Activated CD8-positive, alpha-beta T cell treated with anti-CD3 and anti-CD28 coated beads, Interleukin-2, amount 10 ng/mL, durations not matched to agents 7 days and 5 days (primary cell): Measurements from ENCODE around the gene HHIP. TPM values are rescaled to one million over a fixed set of nuclear protein-coding genes. Genes with fewer than 3 reads are reported as not detected.

Experiments used
- ATAC-seq: fragments of 150-1000 bp; cut with Tn5 transposase; one replicate; pipeline ENCODE4 v1.10.0; 2021; ENCODE audit warnings: moderate library complexity
- CTCF ChIA-PET: fragments of 350-600 bp; sonication (Branson Sonifier 250); formaldehyde crosslinking; loops from one replicate; lab custom pipeline; 2021; ENCODE audit warnings: antibody characterized with exemption; lab: Charles Lee
- POLR2A ChIA-PET: fragments of 350-600 bp; sonication (Branson Sonifier 250); formaldehyde crosslinking; loops from one replicate; lab custom pipeline; 2021; ENCODE audit warnings: antibody characterized with exemption; lab: Charles Lee
- DNase-seq: peaks from one replicate; pipeline ENCODE4 v3.0.0-alpha.2; 2020
- H3K27ac Mint-ChIP-seq: one replicate; pipeline ENCODE4 v1.8.0; 2021; ENCODE audit warnings: mild to moderate bottlenecking, mixed read lengths
- H3K27me3 Mint-ChIP-seq: one replicate; pipeline ENCODE4 v1.8.0; 2021; ENCODE audit warnings: low read depth, mixed read lengths
- H3K36me3 Mint-ChIP-seq: one replicate; pipeline ENCODE4 v1.8.0; 2021; ENCODE audit warnings: low read depth, mixed read lengths
- H3K4me1 Mint-ChIP-seq: one replicate; pipeline ENCODE4 v1.8.0; 2021; ENCODE audit warnings: low read depth, mixed read lengths
- H3K4me3 Mint-ChIP-seq: one replicate; pipeline ENCODE4 v1.8.0; 2021; ENCODE audit warnings: mild to moderate bottlenecking, mixed read lengths
- H3K9me3 Mint-ChIP-seq: one replicate; pipeline ENCODE4 v1.8.0; 2022; ENCODE audit warnings: mixed read lengths; ENCODE audit not compliant: insufficient read depth
- total RNA-seq, 2 experiments: library from RNA; stranded (reverse); gene quantifications; one replicate each; pipeline ENCODE4 v1.2.3, GENCODE V29; 2021

Gene HHIP
- total RNA-seq, 2 experiments from 2014 or later, result not detected

DNA sequence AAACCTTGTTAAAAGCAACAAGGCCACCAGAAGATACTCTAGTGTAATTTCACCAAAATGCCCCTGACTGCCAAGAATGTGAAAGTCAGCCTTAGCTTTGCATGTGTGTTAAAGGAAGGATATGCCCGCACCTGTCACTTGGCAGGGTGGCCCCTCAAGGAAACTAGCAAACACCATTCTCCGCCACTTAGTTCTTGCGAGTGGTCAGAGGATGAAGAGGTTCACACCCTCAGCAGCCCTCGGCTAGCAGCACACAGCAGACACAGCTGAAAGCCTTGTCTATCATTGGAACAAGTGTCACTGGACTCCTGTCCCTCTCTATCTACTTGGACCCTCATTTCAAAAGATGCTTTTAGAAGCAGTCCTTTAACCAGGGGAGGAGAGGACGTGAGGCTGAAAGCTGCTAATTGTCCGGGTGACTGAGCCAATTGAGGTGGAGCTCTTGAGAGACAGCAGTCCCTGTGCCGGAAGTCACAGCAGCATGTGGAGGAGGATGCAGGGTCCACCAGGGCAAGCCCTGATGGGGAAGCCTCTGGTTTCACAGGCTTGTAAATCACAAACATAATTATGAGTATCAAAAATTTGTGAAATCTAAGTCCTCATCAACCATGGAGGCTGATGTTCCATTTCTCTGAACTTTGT, 18.0 kb downstream of the HHIP start:
- Mint-ChIP-seq H3K9me3 (no peaks in the 10 kb centered on the region), H3K36me3 (no peaks in the 10 kb centered on the region), H3K27me3 (peaks cover 4% of the 10 kb centered on the region), H3K4me3 (no peak overlapping the region), H3K27ac (no peak overlapping the region), H3K4me1 (no peaks in the 10 kb centered on the region)
- CTCF ChIA-PET, result no interaction called here
- DNase-seq (no peak), ATAC-seq (no peak)
- POLR2A ChIA-PET, result no interaction called here

- Mint-ChIP-seq H3K9me3 (no peaks in the 10 kb centered on the region), H3K4me3 (no peak overlapping the region), H3K27ac (no peak overlapping the region), H3K4me1 (no peaks in the 10 kb centered on the region), H3K36me3 (no peaks in the 10 kb centered on the region), H3K27me3 (peaks cover 4% of the 10 kb centered on the region)
- DNase-seq (no peak), ATAC-seq (no peak)
- CTCF ChIA-PET, result no interaction called here
- POLR2A ChIA-PET, result no interaction called here
These were observed 20.7 kb downstream of the HHIP start for GRCh38 chr4:144666539-144667175.

- Mint-ChIP-seq H3K36me3 (no peaks in the 10 kb centered on the region), H3K27ac (no peak overlapping the region), H3K4me3 (no peak overlapping the region), H3K27me3 (peaks cover 3% of the 10 kb centered on the region), H3K9me3 (no peaks in the 10 kb centered on the region), H3K4me1 (no peaks in the 10 kb centered on the region)
- ChIA-PET CTCF (no interaction called here), POLR2A (no interaction called here)
- DNase-seq, result no peak
- no peak for ATAC-seq
These were observed 21.5 kb downstream of the HHIP start for GRCh38 chr4:144667500-144667899.

DNA sequence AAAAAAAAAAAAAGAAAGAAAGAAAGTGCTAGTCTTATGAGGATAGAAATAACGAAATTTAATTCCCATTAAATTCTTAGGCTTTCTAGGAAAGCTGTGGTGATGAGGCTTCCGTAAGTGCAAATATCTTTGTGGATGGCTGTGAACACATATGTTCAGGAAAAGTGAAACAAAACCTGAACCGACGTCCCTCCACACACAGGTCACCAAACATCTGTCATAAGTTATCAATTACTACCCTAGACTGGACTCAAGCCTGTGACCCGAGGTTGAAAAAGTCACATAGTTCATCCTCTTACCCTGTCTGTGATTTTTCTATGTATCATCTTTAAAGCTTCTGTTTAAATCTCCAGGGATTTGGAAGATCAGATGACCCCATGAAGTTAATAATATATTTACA, 24.8 kb downstream of the HHIP start:
- DNase-seq, result no peak
- H3K4me1 Mint-ChIP-seq, result no peaks in the 10 kb centered on the region
- no peaks in the 10 kb centered on the region for H3K9me3 Mint-ChIP-seq
- no peak overlapping the region for H3K27ac Mint-ChIP-seq
- ATAC-seq, result no peak
- H3K4me3 Mint-ChIP-seq, result no peak overlapping the region
- CTCF ChIA-PET, result interaction anchor here (0.6 kb wide), 1 partner anchor 24 kb away, joined by 3 read pairs; no protein-coding TSS in a partner anchor
- peaks cover 2% of the 10 kb centered on the region for H3K27me3 Mint-ChIP-seq
- POLR2A ChIA-PET, result no interaction called here
- no peaks in the 10 kb centered on the region for H3K36me3 Mint-ChIP-seq

- DNase-seq (no peak), ATAC-seq (no peak)
- Mint-ChIP-seq H3K27me3 (no peaks in the 10 kb centered on the region), H3K9me3 (no peaks in the 10 kb centered on the region), H3K27ac (no peak overlapping the region), H3K4me1 (no peaks in the 10 kb centered on the region), H3K4me3 (no peak overlapping the region), H3K36me3 (no peaks in the 10 kb centered on the region)
- POLR2A ChIA-PET, result no interaction called here
- CTCF ChIA-PET, result no interaction called here
These were observed 28.8 kb downstream of the HHIP start for GRCh38 chr4:144674711-144675110.

DNA sequence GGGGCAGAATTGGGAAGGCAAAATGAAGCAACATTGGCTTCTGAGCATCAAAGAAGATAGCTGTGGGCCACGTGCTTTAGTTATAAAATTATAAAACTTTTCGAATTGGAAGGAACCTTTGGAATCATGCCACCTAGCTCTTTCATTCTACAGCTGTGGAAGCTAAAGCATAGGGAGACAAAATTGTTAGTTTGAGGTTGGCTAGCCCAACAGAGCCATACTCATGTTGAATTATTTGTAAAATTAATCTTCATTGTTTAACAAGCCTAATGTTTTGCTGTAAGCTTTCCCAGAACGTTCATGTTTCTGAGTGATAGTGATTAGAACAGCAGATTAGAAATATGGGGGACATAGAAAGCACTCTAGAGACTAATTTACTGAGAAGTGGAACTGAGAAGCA, 35.9 kb downstream of the HHIP start:
- H3K36me3 Mint-ChIP-seq, result no peaks in the 10 kb centered on the region
- POLR2A ChIA-PET, result no interaction called here
- no peak for ATAC-seq
- H3K27ac Mint-ChIP-seq, result no peak overlapping the region
- H3K27me3 Mint-ChIP-seq, result no peaks in the 10 kb centered on the region
- H3K9me3 Mint-ChIP-seq, result no peaks in the 10 kb centered on the region
- CTCF ChIA-PET, result no interaction called here
- DNase-seq, result no peak
- no peaks in the 10 kb centered on the region for H3K4me1 Mint-ChIP-seq
- no peak overlapping the region for H3K4me3 Mint-ChIP-seq

DNA sequence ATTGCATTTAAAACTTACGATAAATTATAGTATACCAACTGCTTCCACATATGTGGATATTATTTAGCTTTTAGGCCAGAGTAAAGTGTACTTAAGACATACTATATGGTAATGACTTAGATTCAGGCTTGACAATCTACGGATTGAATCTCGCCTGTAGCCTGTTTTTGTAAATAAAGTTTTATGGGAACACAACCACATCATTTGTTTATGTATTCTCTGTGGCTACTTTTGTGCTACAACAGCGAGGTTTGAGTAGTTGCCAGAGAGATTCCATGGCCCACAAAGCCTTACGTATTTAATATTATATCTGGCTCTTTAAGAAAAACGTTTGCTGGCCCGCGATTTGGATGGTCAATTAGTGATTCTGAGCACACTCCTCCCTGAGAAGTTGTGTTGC, 37.6 kb downstream of the HHIP start:
- Mint-ChIP-seq H3K27me3 (no peaks in the 10 kb centered on the region), H3K36me3 (no peaks in the 10 kb centered on the region), H3K4me1 (no peaks in the 10 kb centered on the region), H3K9me3 (no peaks in the 10 kb centered on the region), H3K4me3 (no peak overlapping the region), H3K27ac (no peak overlapping the region)
- DNase-seq, result no peak
- ATAC-seq, result no peak
- ChIA-PET CTCF (no interaction called here), POLR2A (no interaction called here)

DNA sequence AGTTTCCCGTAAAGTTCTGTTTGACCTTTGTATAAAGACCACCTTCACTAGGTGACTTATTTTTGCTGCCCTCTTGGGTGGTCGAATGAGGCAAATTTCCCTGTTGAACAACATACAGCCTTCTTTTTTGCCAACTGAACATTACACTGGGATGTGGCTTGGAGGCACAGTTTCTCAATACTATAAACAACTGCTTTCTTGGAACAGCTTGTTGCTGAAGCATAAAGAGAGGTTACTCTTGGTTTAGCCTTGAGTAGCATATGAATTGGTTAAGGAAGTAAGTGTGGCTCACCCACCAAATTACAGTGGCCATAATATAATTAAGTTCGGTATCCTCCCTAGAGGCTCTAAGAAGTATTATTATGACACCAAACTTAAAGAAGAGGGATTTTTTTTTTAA, 40.0 kb downstream of the HHIP start:
- ChIA-PET CTCF (no interaction called here), POLR2A (no interaction called here)
- Mint-ChIP-seq H3K27me3 (no peaks in the 10 kb centered on the region), H3K4me1 (no peaks in the 10 kb centered on the region), H3K36me3 (no peaks in the 10 kb centered on the region), H3K9me3 (no peaks in the 10 kb centered on the region), H3K4me3 (no peak overlapping the region), H3K27ac (no peak overlapping the region)
- ATAC-seq (no peak), DNase-seq (no peak)

DNA sequence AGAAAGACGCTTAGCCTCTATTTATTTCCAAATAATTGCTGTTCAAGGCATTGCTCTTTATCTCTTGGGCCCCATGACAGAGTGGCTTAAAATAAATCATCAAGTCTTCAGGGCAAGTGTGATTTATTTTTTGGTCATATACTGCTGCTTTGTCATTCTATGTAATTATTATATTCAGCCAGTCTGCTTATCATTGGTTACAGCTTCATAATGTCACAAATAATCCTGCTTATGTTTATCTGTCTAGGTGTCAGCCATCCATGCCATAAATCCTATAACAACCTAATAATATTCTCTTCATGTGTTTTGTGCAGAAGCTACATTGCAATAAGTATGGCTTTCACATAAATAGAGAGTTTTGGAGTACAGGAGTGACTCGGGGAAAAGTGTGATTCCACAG, 41.0 kb downstream of the HHIP start:
- Mint-ChIP-seq H3K4me1 (no peaks in the 10 kb centered on the region), H3K9me3 (no peaks in the 10 kb centered on the region), H3K36me3 (no peaks in the 10 kb centered on the region), H3K27me3 (no peaks in the 10 kb centered on the region), H3K4me3 (no peak overlapping the region), H3K27ac (no peak overlapping the region)
- no peak for DNase-seq
- POLR2A ChIA-PET, result no interaction called here
- no peak for ATAC-seq
- CTCF ChIA-PET, result no interaction called here

GRCh38 chr4:144687466-144687865, 41.5 kb downstream of the HHIP start:
- CTCF ChIA-PET, result no interaction called here

DNA sequence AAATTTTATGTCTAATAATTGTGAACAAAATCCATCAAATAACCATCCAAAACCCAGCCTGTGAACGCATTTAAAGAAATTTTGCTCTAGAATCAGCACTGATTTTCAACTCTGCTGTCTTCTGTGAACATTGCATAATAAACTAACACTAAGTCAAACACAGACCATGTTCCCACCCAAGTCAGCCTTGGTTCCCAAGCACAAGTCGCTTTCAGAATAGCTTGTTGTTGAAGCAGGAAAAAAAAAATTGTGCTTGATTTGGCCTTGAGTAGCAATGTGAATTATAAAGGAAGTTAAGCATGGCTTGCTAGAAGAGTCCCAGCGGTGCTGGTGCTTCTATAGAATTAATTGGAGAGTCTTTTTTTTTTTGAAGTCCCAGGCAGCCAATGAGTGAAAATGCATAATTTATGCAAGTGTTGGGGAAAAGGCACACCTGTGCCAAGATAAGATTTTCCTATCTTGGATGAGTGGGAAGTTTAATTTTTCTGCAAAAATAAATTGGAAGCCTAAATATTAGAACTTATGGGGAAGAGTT, 42.1 kb downstream of the HHIP start:
- no peak overlapping the region for H3K27ac Mint-ChIP-seq
- H3K27me3 Mint-ChIP-seq, result no peaks in the 10 kb centered on the region
- no peaks in the 10 kb centered on the region for H3K4me1 Mint-ChIP-seq
- no peak overlapping the region for H3K4me3 Mint-ChIP-seq
- H3K36me3 Mint-ChIP-seq, result no peaks in the 10 kb centered on the region
- DNase-seq (no peak), ATAC-seq (no peak)
- ChIA-PET POLR2A (no interaction called here), CTCF (no interaction called here)
- no peaks in the 10 kb centered on the region for H3K9me3 Mint-ChIP-seq

More at GRCh38 chr4:144687466-144687865, 41.5 kb downstream of the HHIP start:
- Mint-ChIP-seq H3K27me3 (no peaks in the 10 kb centered on the region), H3K9me3 (no peaks in the 10 kb centered on the region), H3K27ac (no peak overlapping the region), H3K4me1 (no peaks in the 10 kb centered on the region), H3K36me3 (no peaks in the 10 kb centered on the region), H3K4me3 (no peak overlapping the region)
- POLR2A ChIA-PET, result no interaction called here
- no peak for ATAC-seq
- DNase-seq, result no peak

DNA sequence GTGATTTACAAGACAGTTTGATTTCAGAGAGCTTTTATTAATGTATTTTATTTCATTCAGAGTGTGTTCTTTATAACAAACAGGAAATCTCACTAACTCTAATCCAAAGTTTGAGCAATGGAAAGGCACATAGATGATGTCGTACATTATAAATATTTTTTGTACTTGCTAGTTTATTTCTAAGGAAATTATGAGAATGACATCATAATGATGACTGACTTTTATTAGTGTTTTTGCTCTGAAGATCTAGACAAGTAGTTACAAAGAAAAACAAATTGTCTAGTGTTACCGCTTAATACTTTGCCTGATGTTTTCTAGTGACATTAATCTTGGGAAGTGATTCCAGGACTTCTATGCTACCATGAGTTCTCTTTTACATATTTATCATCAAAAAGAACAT, 43.2 kb downstream of the HHIP start:
- DNase-seq, result no peak
- no peak overlapping the region for H3K4me3 Mint-ChIP-seq
- H3K9me3 Mint-ChIP-seq, result no peaks in the 10 kb centered on the region
- H3K27me3 Mint-ChIP-seq, result no peaks in the 10 kb centered on the region
- POLR2A ChIA-PET, result no interaction called here
- CTCF ChIA-PET, result no interaction called here
- ATAC-seq, result no peak
- no peaks in the 10 kb centered on the region for H3K4me1 Mint-ChIP-seq
- no peak overlapping the region for H3K27ac Mint-ChIP-seq
- no peaks in the 10 kb centered on the region for H3K36me3 Mint-ChIP-seq
